ENCODE results near the gene LRRTM4. TPM values are rescaled to one million over a fixed set of nuclear protein-coding genes. Genes with fewer than 3 reads are reported as not detected.
"Not testable (repeated sequence)": the region's sequence is repeated elsewhere in the genome, so short reads cannot be mapped to it uniquely, and the experiment has no call there.

LRRTM4 gene
- total RNA-seq, 3 donors from 2014 or later (not counting 1 experiment from before 2014, with no cell fraction given): not detected

- Histone ChIP-seq H3K9me3 (ENCODE audit: control insufficient read depth, insufficient read depth, low read length) (peaks cover 6% of the 10 kb centered on the region), H3K4me1 (ENCODE audit: control insufficient read depth, insufficient read depth, low read length) (no peaks in the 10 kb centered on the region), H3K4me3 (ENCODE audit: low read length) (no peak overlapping the region), H3K27ac (ENCODE audit: low read length) (no peak overlapping the region), H3K36me3 (ENCODE audit: control insufficient read depth, insufficient read depth, low read length) (no peaks in the 10 kb centered on the region), H3K27me3 (ENCODE audit: control insufficient read depth, insufficient read depth, low read length) (no peaks in the 10 kb centered on the region)
- intact Hi-C loops (cut with micrococcal nuclease): no loop called here
- ATAC-seq (no peak), DNase-seq (no peak)
- Mint-ChIP-seq H3K36me3 (peaks cover 17% of the 10 kb centered on the region), H3K9me3 (peaks cover 13 to 25% of the 10 kb centered on the region in 2 donors), H3K27ac (no peak overlapping the region), H3K4me3 (no peak overlapping the region), H3K27me3 (ENCODE audit: low read depth in 2 of 2) (no peaks in the 10 kb centered on the region), H3K4me1 (no peaks in the 10 kb centered on the region)
- WGBS (ENCODE audit: insufficient coverage): 72% methylated on average over 2 of the region's 2 CpGs
- TF ChIP-seq CTCF (IDR thresholded peaks at IDR 0.05): no peak
These were observed 352.8 kb downstream of the LRRTM4 start for GRCh38 chr2:77169426-77169825.

- H3K27me3 ChIP-seq (ENCODE audit: control insufficient read depth, insufficient read depth, low read length); H3K36me3 ChIP-seq (ENCODE audit: control insufficient read depth, insufficient read depth, low read length); H3K4me1 ChIP-seq (ENCODE audit: control insufficient read depth, insufficient read depth, low read length); ATAC-seq; H3K27ac Mint-ChIP-seq; H3K9me3 ChIP-seq (ENCODE audit: control insufficient read depth, insufficient read depth, low read length); H3K27me3 Mint-ChIP-seq (ENCODE audit: low read depth in 2 of 2); H3K4me1 Mint-ChIP-seq; intact Hi-C loops (cut with micrococcal nuclease); H3K4me3 ChIP-seq (ENCODE audit: low read length); H3K4me3 Mint-ChIP-seq; DNase-seq; H3K27ac ChIP-seq (ENCODE audit: low read length): not testable (repeated sequence)
- peaks cover 15% of the 10 kb centered on the region for H3K36me3 Mint-ChIP-seq
- H3K9me3 Mint-ChIP-seq: peaks cover 17 to 34% of the 10 kb centered on the region in 2 donors
These were observed 358.2 kb downstream of the LRRTM4 start for GRCh38 chr2:77164021-77164420.

- WGBS (ENCODE audit: insufficient coverage): 76% methylated on average over 5 of the region's 5 CpGs
- H3K36me3 Mint-ChIP-seq: peaks cover 15% of the 10 kb centered on the region
- Histone ChIP-seq H3K27me3 (ENCODE audit: control insufficient read depth, insufficient read depth, low read length) (no peaks in the 10 kb centered on the region), H3K9me3 (ENCODE audit: control insufficient read depth, insufficient read depth, low read length) (peaks cover 7% of the 10 kb centered on the region), H3K4me1 (ENCODE audit: control insufficient read depth, insufficient read depth, low read length) (no peaks in the 10 kb centered on the region), H3K27ac (ENCODE audit: low read length) (no peak overlapping the region), H3K4me3 (ENCODE audit: low read length) (no peak overlapping the region), H3K36me3 (ENCODE audit: control insufficient read depth, insufficient read depth, low read length) (no peaks in the 10 kb centered on the region)
- peaks cover 19 to 37% of the 10 kb centered on the region in 2 donors for H3K9me3 Mint-ChIP-seq
- no peak overlapping the region for H3K4me3 Mint-ChIP-seq
- no peak for DNase-seq
- no peaks in the 10 kb centered on the region for H3K27me3 Mint-ChIP-seq (ENCODE audit: low read depth in 2 of 2)
- intact Hi-C loops (cut with micrococcal nuclease): no loop called here
- no peaks in the 10 kb centered on the region for H3K4me1 Mint-ChIP-seq
- no peak overlapping the region for H3K27ac Mint-ChIP-seq
- TF ChIP-seq CTCF (IDR thresholded peaks at IDR 0.05): no peak
- ATAC-seq: no peak
These were observed 361.2 kb downstream of the LRRTM4 start for GRCh38 chr2:77161009-77161408.

GRCh38 chr2:77156599-77156998 is 365.6 kb downstream of the LRRTM4 start:
- Histone ChIP-seq H3K36me3 (ENCODE audit: control insufficient read depth, insufficient read depth, low read length) (no peaks in the 10 kb centered on the region), H3K4me3 (ENCODE audit: low read length) (no peak overlapping the region), H3K27me3 (ENCODE audit: control insufficient read depth, insufficient read depth, low read length) (no peaks in the 10 kb centered on the region), H3K27ac (ENCODE audit: low read length) (no peak overlapping the region), H3K4me1 (ENCODE audit: control insufficient read depth, insufficient read depth, low read length) (no peaks in the 10 kb centered on the region), H3K9me3 (ENCODE audit: control insufficient read depth, insufficient read depth, low read length) (peaks cover 7% of the 10 kb centered on the region)
- TF ChIP-seq CTCF (IDR thresholded peaks at IDR 0.05): no peak
- WGBS (ENCODE audit: insufficient coverage): 82% methylated on average over 3 of the region's 3 CpGs
- Mint-ChIP-seq H3K36me3 (peaks cover 2% of the 10 kb centered on the region), H3K27ac (no peak overlapping the region), H3K4me3 (no peak overlapping the region), H3K9me3 (peaks cover 6 to 22% of the 10 kb centered on the region in 2 donors), H3K27me3 (ENCODE audit: low read depth in 2 of 2) (no peaks in the 10 kb centered on the region), H3K4me1 (no peaks in the 10 kb centered on the region)
- ATAC-seq: no peak
- DNase-seq: no peak
- intact Hi-C loops (cut with micrococcal nuclease): no loop called here

All from natural killer cell (primary cell).